8988T (cell line): ENCODE measurements around the gene SKAP1.
"Not testable (repeated sequence)": the region's sequence is repeated elsewhere in the genome, so short reads cannot be mapped to it uniquely, and the experiment has no call there.

ENCODE experiments used
- DNase-seq: peaks from one replicate; pipeline ENCODE4 v3.0.0; 2011

The SKAP1 gene

GRCh38 chr17:48429638-48430586 lies at the start of gene SKAP1:
TSS of gene SKAP1 (minus strand) at chr17:48430214.
- DNase-seq = no peak

- no peak for DNase-seq
Measured at GRCh38 chr17:48479014-48479402, 49.0 kb upstream of the SKAP1 start.

DNA sequence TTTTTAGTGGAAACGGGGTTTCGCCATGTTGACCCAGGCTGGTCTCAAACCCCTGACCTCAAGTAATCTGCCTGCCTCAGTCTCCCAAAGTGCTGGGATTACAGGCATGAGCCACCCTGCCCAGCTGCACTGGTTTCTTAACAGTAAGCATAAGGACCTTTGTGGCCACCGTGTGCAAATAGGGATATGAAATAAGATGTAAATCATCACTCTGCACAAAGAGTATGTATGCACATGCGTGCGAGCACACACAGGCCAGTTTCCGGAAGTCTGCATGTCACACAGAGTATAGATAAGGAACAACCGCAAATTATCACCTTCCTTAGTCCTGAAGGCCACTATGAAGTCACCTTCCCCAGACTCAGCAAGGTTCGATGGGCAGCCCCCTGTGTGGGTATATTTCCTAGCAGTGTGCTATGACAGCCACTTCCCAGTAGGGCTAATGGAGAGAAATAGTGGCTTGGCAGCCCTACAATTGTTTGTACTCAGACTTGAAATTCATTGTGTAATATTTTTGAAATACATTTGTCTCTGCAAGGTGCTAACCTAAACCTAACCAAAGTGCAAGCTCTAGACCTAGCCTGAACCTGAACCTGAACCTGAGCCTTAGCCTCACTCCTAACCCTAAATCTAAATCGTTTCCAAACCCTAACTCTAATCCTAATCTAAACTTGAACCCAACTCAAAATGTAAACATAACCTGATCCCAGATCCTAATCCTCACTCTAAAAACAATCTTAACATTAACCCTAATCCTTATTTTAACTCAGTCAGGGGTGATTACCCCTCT lies 48.4 kb upstream of the SKAP1 start:
- no peak for DNase-seq

GRCh38 chr17:48477221-48477620 lies 47.2 kb upstream of the SKAP1 start:
- DNase-seq = no peak

DNA sequence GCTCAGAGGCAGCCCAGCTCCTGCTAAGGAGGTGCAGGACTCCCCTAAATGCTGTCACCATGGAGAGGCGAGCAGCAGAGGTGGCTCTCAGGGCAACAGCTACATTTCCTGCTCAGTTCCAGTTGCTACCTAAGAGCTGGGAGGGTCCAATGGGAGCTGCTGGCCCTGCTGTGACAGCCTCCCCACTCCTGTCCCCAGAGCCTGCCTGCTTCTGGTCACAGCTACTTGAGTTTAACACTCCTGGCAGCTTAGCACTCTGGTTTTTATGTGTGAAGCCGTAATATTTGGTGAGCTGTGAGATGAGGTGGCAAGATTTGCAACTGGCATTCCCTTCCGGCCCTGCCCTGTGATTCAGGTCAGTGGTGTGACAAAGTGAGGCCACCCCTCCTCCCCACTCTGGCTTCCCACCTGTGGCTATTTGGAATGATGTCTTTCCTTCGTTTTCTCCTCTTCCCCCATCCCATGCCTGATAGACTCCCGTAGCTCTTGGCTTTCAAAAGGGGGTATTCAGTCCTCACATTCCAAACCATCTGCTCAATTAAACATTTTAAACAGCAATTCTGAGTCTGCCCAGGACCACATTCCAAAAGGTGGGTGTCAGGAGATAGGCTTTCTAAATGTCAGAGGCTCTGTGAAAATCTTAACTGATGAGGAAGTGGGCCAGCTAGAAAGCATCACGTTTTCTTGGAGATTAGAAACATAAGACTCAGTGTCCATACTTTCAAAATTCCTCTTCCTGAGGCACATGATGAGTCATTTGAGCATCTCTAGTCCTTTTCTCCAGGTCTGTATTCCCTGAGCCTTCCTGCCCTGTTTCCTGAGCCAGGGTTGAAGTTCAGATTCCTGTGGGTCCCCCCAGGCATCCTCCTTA lies 42.6 kb upstream of the SKAP1 start:
- DNase-seq = peak; percentile 56

DNA sequence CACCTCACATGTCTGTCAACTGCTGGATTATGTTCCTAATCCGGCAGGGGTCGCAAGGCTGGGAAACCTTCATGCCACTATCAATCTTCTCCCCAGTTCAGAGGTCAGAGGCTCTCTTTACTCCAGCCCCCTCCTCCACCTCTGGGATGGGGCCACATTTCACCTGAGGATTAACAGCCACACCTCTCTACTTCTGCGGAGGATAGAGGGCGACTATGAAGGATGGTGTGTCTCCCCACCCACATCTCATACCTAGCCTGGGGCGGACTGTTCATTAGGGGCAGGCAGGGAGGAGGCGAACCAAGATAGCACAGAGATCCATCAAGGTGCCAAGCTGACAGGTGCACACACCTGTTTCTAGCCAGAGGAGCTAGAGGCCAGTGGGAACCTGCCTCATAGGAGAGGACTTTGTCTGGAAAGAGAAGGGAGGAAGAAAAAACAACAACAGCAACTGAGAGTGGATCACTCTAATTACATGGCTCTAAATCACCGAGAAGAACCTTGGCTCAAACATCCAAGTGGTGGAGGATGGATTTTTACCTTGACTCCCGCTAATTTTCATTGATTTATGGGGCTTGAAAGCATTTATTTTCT lies 41.9 kb upstream of the SKAP1 start:
- DNase-seq = no peak

DNA sequence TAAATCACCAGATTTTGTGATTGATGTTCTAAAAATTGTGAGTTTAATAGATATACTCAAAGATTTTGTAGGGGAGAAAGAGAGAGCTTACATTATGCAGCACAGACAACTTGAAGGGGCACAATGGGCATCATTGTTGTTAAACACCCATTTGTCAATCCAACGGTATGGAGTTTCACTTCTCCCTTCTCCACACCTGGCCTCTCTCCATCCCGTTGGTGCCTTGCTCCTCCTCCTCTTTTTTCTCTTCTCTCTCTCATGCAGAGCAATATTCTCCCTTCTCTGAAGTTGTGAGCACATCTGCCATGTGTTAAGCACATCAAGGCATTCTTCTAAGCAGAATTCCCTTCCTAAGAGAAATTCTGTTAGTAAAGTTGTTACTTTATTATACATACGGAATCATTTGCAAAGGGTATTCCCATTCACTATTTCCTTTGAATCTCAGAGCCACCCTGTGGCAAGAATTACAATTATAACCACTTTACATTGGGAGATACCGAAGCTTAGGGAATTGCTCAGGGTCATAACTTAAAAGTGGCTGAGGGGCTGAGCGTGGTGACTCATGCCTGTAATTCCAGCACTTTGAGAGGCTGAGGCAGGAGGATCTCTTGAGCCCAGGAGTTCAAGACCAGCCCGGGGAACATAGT lies 40.5 kb upstream of the SKAP1 start:
- no peak for DNase-seq

DNA sequence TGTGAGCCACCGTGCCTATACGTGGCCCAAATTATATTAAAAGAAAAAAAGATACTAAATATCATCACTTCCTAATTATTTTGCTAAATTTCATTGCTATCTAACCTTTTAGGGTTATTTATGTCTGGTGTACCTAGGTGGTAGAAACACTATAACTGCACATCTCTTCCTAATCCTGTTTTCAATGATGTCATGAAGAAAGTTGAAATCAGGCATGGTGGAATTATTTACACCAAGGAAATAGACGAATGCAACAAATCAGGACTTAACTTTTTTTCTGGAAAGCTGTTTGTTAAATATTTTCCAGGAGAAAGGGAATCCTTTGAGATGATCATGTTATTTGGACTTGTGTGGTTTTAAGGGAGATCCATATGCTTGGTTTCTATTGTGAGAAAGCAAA lies 39.2 kb upstream of the SKAP1 start:
- DNase-seq = no peak

DNA sequence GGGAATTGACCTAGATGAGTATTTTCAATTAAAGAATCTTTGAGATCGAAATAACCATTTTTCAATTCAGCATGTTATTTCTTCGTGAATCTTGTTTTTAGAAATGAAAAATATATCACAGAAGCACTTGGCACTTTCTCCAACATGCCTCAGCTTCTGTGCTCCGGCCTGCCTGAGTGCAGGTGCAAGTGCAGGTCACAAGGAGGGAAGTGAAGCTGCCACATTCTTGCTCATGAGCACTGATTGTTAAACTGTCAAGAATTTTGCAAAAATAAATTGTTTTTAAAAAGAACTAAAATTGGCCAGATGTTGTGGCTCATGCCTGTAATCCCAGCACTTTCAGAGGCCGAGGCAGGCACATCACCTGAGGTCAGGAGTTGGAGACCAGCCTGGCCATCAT lies 38.3 kb upstream of the SKAP1 start:
- no peak for DNase-seq

DNA sequence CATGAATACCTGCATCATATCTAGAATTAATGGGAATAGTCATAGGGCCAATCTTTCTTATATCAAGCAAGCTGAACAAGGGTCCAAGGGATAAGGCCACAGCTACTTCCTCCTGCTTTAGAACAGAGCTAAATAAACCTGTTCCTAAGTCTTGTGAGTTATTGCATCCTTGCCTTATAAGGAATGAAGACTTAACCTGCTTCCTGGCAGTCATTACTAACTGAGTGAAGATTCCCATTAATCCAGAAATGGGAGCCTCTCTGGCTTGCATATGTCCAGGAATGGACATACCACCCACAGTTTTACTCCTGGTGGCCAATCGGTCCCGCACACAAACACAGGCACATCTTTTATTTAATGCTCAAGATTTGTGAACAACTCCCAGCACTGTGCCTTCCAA lies 35.9 kb upstream of the SKAP1 start:
- DNase-seq = no peak

DNA sequence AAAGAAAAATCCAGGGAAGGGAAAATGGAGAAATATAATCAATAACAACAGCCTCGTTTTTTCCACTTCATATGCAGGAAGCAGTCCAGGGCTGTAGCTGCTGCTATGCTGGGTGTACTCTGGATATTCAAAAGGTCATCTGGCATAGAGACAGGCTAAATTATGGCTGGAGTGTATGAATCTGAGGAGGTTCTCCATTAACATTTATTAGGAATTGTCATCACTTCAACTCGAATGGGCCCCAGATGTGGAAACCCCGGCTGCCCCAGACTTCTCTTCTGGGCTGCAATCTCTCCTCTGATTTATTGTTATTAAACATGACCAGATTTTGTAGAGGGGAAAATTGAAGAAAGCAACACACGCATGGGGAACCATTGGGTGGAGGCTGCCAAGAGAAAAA lies 33.5 kb upstream of the SKAP1 start:
- DNase-seq = no peak

DNA sequence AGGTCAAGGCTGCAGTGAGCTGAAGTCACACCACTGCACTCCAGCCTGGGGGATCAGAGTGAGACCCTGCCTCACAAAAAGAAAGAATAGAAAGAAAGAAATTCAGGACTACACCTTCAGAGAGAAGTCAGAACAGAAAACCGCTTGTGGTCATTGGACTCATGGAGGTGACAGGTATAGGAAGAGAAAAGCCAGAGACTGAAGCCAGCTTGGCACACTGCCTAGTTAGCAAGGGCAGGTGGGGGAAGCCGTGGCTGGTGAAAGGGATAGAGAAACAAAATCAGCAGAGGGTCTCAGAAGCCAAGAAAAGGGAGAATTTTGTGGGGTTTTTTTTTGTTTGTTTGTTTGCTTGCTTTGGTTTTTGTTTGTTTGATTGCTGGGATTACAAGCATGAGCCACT lies 32.9 kb upstream of the SKAP1 start:
- no peak for DNase-seq

- no peak for DNase-seq
Measured at GRCh38 chr17:48460052-48460451, 30.0 kb upstream of the SKAP1 start.

DNA sequence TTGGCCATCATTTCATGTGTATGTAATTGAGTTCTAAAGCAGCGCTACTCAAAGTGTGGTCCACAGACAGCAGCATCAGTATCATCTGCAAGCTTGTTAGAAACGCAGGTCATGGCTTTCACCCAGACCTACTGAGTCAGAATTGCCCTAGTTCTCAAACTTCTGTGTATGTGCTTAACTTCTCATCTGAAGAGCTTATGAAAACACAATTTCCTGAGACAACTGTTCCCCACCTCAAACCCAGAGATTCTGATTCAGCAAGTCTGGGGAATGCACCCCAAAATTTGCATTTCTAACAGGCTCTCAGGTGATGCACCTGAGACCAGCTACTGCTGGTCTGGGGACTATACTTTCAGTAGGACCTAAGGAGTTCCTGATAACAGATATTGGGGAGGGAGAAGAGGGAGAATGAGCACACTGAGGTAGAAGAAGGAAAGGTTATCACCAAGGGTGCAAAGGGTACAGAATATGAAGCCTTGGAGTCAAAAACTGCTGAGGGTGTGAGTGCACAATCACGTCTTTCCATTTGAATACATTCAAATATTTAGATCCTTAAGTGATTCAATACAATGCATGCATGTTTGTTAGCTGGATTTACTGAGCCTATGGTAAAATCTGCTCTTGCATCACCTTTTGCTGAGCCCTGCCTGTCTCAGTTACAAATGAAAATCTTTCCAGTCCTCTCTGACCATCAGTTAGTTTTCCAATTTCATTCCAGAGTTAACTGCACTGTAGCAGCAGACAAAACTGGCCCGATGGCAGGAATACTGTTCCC lies 29.2 kb upstream of the SKAP1 start:
- DNase-seq = no peak

GRCh38 chr17:48457080-48457836 lies 27.2 kb upstream of the SKAP1 start:
- DNase-seq = peak; percentile 41

DNA sequence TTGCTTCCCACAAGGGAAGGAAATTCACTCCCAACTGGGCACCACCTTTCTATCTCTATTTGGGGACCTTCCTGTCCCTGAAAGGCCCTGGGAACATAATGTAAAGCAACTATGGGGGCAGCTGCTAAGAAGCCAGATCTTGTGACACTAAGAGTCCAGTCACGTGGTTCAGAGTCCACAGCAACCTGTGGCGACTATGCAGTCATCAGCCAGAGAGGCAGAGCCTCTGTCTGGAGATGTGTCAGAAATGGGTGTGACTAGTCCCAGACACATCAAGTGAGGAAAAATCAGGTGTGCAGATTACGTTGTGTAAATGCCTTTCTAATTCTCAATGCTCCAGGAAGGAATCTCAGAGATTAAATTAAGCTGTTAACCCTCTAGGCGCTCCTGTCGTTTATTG lies 26.6 kb upstream of the SKAP1 start:
- DNase-seq = no peak

GRCh38 chr17:48455791-48456190 lies 25.8 kb upstream of the SKAP1 start:
- no peak for DNase-seq

DNA sequence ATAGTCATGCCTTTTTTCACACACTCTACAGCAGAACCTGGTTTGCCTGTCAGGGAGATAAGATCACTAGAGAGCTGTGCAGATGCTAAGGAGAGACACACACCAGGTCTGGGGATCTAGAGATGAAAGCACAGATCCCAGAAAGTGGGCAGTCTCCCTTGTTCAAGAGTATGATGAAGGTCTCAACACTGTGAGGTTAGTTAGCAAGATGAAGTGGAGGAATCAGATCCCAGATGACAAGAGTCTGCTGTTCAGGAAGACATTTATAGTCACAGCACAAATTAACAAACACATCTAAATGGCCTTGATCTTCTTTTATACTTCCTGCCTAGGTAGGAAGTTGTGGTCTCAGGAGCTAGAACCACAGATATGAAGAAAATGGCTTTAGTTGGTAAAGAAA lies 23.4 kb upstream of the SKAP1 start:
- no peak for DNase-seq

DNA sequence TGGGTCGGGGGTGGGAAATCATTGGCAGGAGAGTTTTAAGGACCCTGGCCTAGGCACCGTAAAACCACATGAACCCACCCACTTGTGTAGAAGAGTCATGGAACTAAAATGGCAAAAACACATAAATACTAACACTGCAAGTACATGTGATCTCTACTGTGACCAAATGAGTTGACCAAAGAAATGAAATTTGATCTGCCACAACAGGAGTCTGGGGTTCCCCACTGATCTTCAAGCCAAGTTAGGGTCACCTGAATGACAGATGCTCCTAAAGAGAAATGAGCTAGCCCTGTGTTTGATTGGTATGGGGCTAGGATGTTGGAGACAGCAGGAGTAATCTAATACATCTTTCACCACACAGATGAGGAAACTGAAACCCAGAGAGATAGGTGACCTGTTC lies 21.5 kb upstream of the SKAP1 start:
- no peak for DNase-seq

DNA sequence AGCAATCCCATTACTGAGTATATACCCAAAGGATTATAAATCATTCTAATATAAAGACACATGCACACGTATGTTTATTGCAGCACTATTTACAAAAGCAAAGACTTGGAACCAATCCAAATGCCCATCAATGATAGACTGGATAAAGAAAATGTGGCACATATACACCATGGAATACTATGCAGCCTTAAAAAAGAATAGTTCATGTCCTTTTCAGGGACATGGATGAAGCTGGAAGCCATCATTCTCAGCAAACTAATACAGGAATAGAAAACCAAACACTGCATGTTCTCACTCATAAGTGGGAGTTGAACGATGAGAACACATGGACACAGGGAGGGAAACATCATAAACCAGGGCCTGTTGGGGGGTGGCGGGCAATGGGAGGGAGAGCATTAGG lies 19.3 kb upstream of the SKAP1 start:
- not testable (repeated sequence) for DNase-seq

DNA sequence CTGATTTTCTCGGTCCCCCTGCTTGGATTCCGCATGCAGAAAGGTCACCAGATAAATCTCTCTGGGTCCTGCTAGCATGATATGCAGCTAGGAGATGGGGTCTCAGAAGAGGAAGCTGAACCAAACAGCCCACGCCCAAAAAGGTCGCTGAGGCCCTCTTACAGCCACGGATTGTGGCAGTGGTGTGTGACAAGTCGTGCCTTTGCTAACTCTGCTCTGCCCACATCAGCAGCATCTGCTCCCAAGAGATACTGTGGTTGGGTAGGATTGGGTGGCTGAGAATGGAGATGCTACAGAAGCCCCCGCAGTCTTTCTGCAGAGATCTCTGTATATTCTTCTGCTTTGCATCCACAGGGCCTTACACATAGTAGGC lies 15.2 kb upstream of the SKAP1 start:
- no peak for DNase-seq
